ENCODE measurements around the gene CASZ1.

DNA sequence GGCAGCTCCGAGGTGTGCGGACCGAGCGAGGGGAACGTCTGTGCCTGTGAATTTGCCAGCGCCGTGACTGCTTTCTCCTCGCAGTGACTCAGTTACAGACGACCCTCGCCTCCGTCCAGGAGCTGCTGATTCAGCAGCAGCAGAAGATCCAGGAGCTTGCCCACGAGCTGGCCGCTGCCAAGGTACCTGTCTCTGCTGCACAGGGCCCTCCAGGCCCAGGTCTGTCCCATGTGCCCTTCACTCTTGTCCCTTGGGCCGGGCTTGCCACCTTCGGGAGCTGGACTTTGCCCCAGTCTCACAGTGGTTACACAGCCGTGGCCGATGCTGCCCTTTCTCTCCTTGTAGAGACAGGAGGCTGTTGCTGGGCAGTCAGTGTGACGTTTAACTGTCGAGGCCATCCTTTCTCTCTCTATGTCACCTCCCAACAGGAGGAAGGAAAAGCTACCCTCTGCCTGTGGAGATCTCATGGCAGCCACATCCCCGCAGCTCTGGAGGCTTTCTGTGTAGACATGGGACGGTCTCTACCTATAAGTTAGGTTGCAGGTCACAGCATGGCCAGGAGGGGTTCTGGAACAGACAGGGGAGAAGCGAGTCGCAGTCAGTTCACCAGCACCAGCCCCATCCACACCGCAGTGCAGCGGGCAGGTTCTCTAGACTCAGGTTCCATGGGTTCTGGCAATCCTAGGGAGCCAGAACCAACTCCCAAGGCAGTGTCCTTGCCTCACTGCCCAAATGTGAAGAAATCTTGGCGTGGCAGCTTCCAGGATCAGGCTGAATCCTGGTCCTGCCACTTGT, 172.0 kb downstream of the CASZ1 start:
- TF ChIP-seq, protein P1, sequence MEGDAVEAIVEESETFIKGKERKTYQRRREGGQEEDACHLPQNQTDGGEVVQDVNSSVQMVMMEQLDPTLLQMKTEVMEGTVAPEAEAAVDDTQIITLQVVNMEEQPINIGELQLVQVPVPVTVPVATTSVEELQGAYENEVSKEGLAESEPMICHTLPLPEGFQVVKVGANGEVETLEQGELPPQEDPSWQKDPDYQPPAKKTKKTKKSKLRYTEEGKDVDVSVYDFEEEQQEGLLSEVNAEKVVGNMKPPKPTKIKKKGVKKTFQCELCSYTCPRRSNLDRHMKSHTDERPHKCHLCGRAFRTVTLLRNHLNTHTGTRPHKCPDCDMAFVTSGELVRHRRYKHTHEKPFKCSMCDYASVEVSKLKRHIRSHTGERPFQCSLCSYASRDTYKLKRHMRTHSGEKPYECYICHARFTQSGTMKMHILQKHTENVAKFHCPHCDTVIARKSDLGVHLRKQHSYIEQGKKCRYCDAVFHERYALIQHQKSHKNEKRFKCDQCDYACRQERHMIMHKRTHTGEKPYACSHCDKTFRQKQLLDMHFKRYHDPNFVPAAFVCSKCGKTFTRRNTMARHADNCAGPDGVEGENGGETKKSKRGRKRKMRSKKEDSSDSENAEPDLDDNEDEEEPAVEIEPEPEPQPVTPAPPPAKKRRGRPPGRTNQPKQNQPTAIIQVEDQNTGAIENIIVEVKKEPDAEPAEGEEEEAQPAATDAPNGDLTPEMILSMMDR (conservative IDR thresholded peaks at IDR 0.05) = no peak
- TF ChIP-seq EZH2 (IDR thresholded peaks at IDR 0.05; ENCODE audit: low read depth) = no peak

Measured in PC-9 (cell line).